H1 (cell line): ENCODE results near the gene NDUFB2. TPM values are rescaled to one million over a fixed set of nuclear protein-coding genes. Genes with fewer than 3 reads are reported as not detected.

Source experiments
- CTCF ChIA-PET: fragments of 300-600 bp; sonication (Branson Sonifier 250); formaldehyde crosslinking; loops from one replicate; lab custom pipeline; 2021; ENCODE audit not compliant: partially characterized antibody; lab: Charles Lee
- POLR2A ChIA-PET: fragments of 300-600 bp; sonication (Branson Sonifier 250); formaldehyde crosslinking; loops from one replicate; lab custom pipeline; 2021; ENCODE audit warnings: inconsistent platforms; ENCODE audit not compliant: partially characterized antibody; lab: Charles Lee
- DNase-seq, 2 experiments: peaks; one replicate each; pipeline versions ENCODE4 v3.0.0 to v3.0.0-alpha.2; 2010 to 2022; ENCODE audit warnings: low spot score in 2 of 2, low read depth in 1 of 2, mixed read lengths in 1 of 2
- FAIRE-seq: peaks from 2 replicates; lab custom pipeline; 2011; peaks lifted over from hg19 to GRCh38; lab: Jason Lieb, UNC
- H2AFZ ChIP-seq: 2 replicates; pipeline ENCODE4 v1.8.1; 2012; ENCODE audit warnings: low read length, inconsistent platforms
- H2AK5ac ChIP-seq: 2 replicates; pipeline ENCODE4 v1.6.1; 2013; ENCODE audit warnings: low read depth, low read length
- H2BK120ac ChIP-seq: replicated peaks from 2 replicates; pipeline ENCODE3; 2013; ENCODE audit warnings: low read depth, low read length, inconsistent platforms
- H2BK12ac ChIP-seq: 2 replicates; pipeline ENCODE4 v1.6.1; 2013; ENCODE audit warnings: low read depth, low read length
- H2BK15ac ChIP-seq: 2 replicates; pipeline ENCODE4 v1.6.1; 2013; ENCODE audit warnings: low read length
- H2BK20ac ChIP-seq: 2 replicates; pipeline ENCODE4 v1.6.1; 2013; ENCODE audit warnings: low read length
- H2BK5ac ChIP-seq: 2 replicates; pipeline ENCODE4 v1.6.1; 2013; ENCODE audit warnings: low read depth, low read length
- H3K14ac ChIP-seq: 2 replicates; pipeline ENCODE4 v1.6.1; 2013; ENCODE audit warnings: inconsistent platforms; ENCODE audit not compliant: insufficient read length
- H3K18ac ChIP-seq: 2 replicates; pipeline ENCODE4 v1.6.1; 2013; ENCODE audit warnings: low read length; ENCODE audit errors: extremely low read depth
- H3K23ac ChIP-seq: 2 replicates; pipeline ENCODE4 v1.6.1; 2013; ENCODE audit warnings: inconsistent platforms; ENCODE audit not compliant: insufficient read length
- H3K23me2 ChIP-seq: 2 replicates; pipeline ENCODE4 v1.6.1; 2013; ENCODE audit warnings: low read depth, low read length
- H3K27ac ChIP-seq: 2 replicates; pipeline ENCODE4 v1.6.1; 2011; ENCODE audit warnings: low read depth, low read length, inconsistent platforms
- H3K27me3 ChIP-seq, 4 experiments: replicated peaks in 1 of 4; 1 replicate in 1 of 4; 2 replicates in 3 of 4; pipeline versions ENCODE4 v1.6.1 to v1.8.1; 2011 to 2013; ENCODE audit warnings: low read length in 3 of 4, mild to moderate bottlenecking in 3 of 4, inconsistent platforms in 2 of 4, mixed read lengths in 2 of 4, moderate library complexity in 1 of 4; ENCODE audit not compliant: control insufficient read depth in 3 of 4, insufficient read depth in 3 of 4; ENCODE audit errors: extremely low read depth in 1 of 4
- H3K36me3 ChIP-seq, 4 experiments: 2 replicates each; pipeline versions ENCODE4 v1.6.1 to v1.8.1; 2011 to 2013; ENCODE audit warnings: mild to moderate bottlenecking in 4 of 4, low read length in 3 of 4, moderate library complexity in 2 of 4, control low read depth in 1 of 4, inconsistent platforms in 1 of 4; ENCODE audit not compliant: insufficient read depth in 4 of 4, control insufficient read depth in 2 of 4
- H3K4ac ChIP-seq: replicated peaks from 2 replicates; pipeline ENCODE3; 2013; ENCODE audit warnings: low read length, low read depth, mixed read lengths, inconsistent platforms; ENCODE audit not compliant: insufficient read length
- H3K4me1 ChIP-seq, 4 experiments: replicated peaks in 1 of 4; 1 replicate in 1 of 4; 2 replicates in 3 of 4; pipeline versions ENCODE4 v1.6.1 to v1.8.1; 2011 to 2013; ENCODE audit warnings: low read length in 3 of 4, inconsistent platforms in 2 of 4, mixed read lengths in 1 of 4; ENCODE audit not compliant: insufficient read depth in 4 of 4, control insufficient read depth in 3 of 4
- H3K4me2 ChIP-seq, 2 experiments: 2 replicates each; pipeline versions ENCODE4 v1.6.1 to v1.8.1; 2011 to 2013; ENCODE audit warnings: low read depth in 2 of 2, low read length in 2 of 2, control low read depth in 1 of 2, inconsistent platforms in 1 of 2, mild to moderate bottlenecking in 1 of 2; ENCODE audit not compliant: insufficient read depth in 1 of 2
- H3K4me3 ChIP-seq, 4 experiments: fragments of 200-600, 300-600 bp in 1 of 4; sonication (generic), shearing (Covaris generic), sonication (Bioruptor Twin) in 1 of 4; 2 replicates each; pipeline versions ENCODE4 v1.5.1 to v1.8.1; 2011 to 2016; ENCODE audit warnings: low read length in 4 of 4, low read depth in 3 of 4, control low read depth in 2 of 4, inconsistent platforms in 2 of 4, mild to moderate bottlenecking in 2 of 4, mixed read lengths in 1 of 4, moderate library complexity in 1 of 4; ENCODE audit not compliant: insufficient read depth in 2 of 4; ENCODE audit errors: extremely low read depth in 1 of 4
- H3K56ac ChIP-seq: replicated peaks from 2 replicates; pipeline ENCODE3; 2013; ENCODE audit warnings: low read depth, mild to moderate bottlenecking, mixed read lengths, low read length, inconsistent platforms; ENCODE audit not compliant: insufficient read length
- H3K79me1 ChIP-seq: 2 replicates; pipeline ENCODE4 v1.6.1; 2013; ENCODE audit warnings: low read depth, low read length, control low read depth
- H3K79me2 ChIP-seq, 2 experiments: 2 replicates each; pipeline versions ENCODE4 v1.6.1 to v1.8.1; 2012 to 2013; ENCODE audit warnings: low read length in 2 of 2, mild to moderate bottlenecking in 2 of 2, inconsistent platforms in 1 of 2; ENCODE audit not compliant: insufficient read depth in 2 of 2, control insufficient read depth in 1 of 2
- H3K9ac ChIP-seq, 4 experiments: replicated peaks in 1 of 4; 1 replicate in 1 of 4; 2 replicates in 3 of 4; pipeline versions ENCODE4 v1.6.1 to v1.8.1; 2011 to 2013; ENCODE audit warnings: low read depth in 3 of 4, low read length in 3 of 4, control low read depth in 2 of 4, mild to moderate bottlenecking in 2 of 4, moderate library complexity in 2 of 4, inconsistent platforms in 1 of 4; ENCODE audit errors: extremely low read depth in 1 of 4
- H3K9me3 ChIP-seq, 2 experiments: 2 replicates each; pipeline versions ENCODE4 v1.6.1 to v1.8.1; 2012 to 2013; ENCODE audit warnings: mild to moderate bottlenecking in 2 of 2, moderate library complexity in 2 of 2, control low read depth in 1 of 2, inconsistent platforms in 1 of 2, low read depth in 1 of 2, low read length in 1 of 2, mixed read lengths in 1 of 2; ENCODE audit not compliant: insufficient read depth in 2 of 2
- H4K20me1 ChIP-seq, 2 experiments: replicated peaks in 1 of 2; 2 replicates each; pipeline versions ENCODE3 to v1.8.1; 2011 to 2013; ENCODE audit warnings: inconsistent platforms in 2 of 2, low read length in 2 of 2, mild to moderate bottlenecking in 1 of 2; ENCODE audit not compliant: insufficient read depth in 2 of 2, control insufficient read depth in 1 of 2
- H4K5ac ChIP-seq: 2 replicates; pipeline ENCODE4 v1.6.1; 2013; ENCODE audit warnings: low read length, low read depth, mixed read lengths, inconsistent platforms; ENCODE audit not compliant: insufficient read length
- H4K8ac ChIP-seq: 2 replicates; pipeline ENCODE4 v1.8.0; 2013; ENCODE audit warnings: mild to moderate bottlenecking, moderate library complexity, low read length, inconsistent platforms; ENCODE audit not compliant: insufficient read depth; ENCODE audit errors: extremely low read depth
- H4K91ac ChIP-seq: replicated peaks from 2 replicates; pipeline ENCODE3; 2013; ENCODE audit warnings: low read length, mixed read lengths, inconsistent platforms; ENCODE audit not compliant: insufficient read length
- ATF3 ChIP-seq: IDR thresholded peaks from 2 replicates; pipeline ENCODE4 v1.6.1; 2011; ENCODE audit warnings: low read depth, mild to moderate bottlenecking, low read length; ENCODE audit not compliant: insufficient read depth
- CBX8 ChIP-seq: fragments of 300-800, 300-1000 bp; sonication (generic); IDR thresholded peaks from 2 replicates; pipeline ENCODE4 v1.7.1; 2016; ENCODE audit warnings: low read depth, low read length, borderline replicate concordance
- CHD2 ChIP-seq: IDR thresholded peaks from 2 replicates; pipeline ENCODE4 v1.6.1; 2012; ENCODE audit warnings: low read length, improper control_type of control experiment
- EP300 ChIP-seq, 2 experiments: IDR thresholded peaks; 1 replicate in 1 of 2; 2 replicates in 1 of 2; pipeline ENCODE4 v1.6.1; 2011 to 2012; ENCODE audit warnings: low read depth in 2 of 2, low read length in 2 of 2, mild to moderate bottlenecking in 2 of 2, borderline replicate concordance in 1 of 2, inconsistent platforms in 1 of 2, moderate library complexity in 1 of 2
- GTF2F1 ChIP-seq: IDR thresholded peaks from 2 replicates; pipeline ENCODE4 v1.6.1; 2012; ENCODE audit warnings: low read depth, low read length, improper control_type of control experiment, borderline replicate concordance
- MAFK ChIP-seq: IDR thresholded peaks from 2 replicates; pipeline ENCODE4 v1.6.1; 2012; ENCODE audit warnings: low read depth, mild to moderate bottlenecking, improper control_type of control experiment, low read length
- NRF1 ChIP-seq: IDR thresholded peaks from 2 replicates; pipeline ENCODE4 v1.6.1; 2011; ENCODE audit warnings: mild to moderate bottlenecking, low read depth, low read length, improper control_type of control experiment
- POLR2A ChIP-seq, 2 experiments: IDR thresholded peaks; 1 replicate in 1 of 2; 2 replicates in 1 of 2; pipeline ENCODE4 v1.6.1; 2011; ENCODE audit warnings: low read depth in 2 of 2, low read length in 2 of 2, mild to moderate bottlenecking in 2 of 2; ENCODE audit errors: control extremely low read depth in 1 of 2
- POU5F1 ChIP-seq: IDR thresholded peaks from 2 replicates; pipeline ENCODE4 v1.6.1; 2011; ENCODE audit warnings: low read depth, mild to moderate bottlenecking, low read length, moderate library complexity
- RBBP5 ChIP-seq: IDR thresholded peaks from 2 replicates; pipeline ENCODE4 v1.7.1; 2012; ENCODE audit warnings: low read depth, mild to moderate bottlenecking, inconsistent platforms, low read length, moderate library complexity, borderline replicate concordance
- RFX5 ChIP-seq: IDR thresholded peaks from 2 replicates; pipeline ENCODE4 v1.6.1; 2011; ENCODE audit warnings: low read depth, low read length, improper control_type of control experiment, borderline replicate concordance
- SIRT6 ChIP-seq: IDR thresholded peaks from one replicate; pipeline ENCODE4 v1.7.1; 2012; ENCODE audit warnings: low read length, inconsistent platforms
- SP1 ChIP-seq: IDR thresholded peaks from 2 replicates; pipeline ENCODE4 v1.6.1; 2011; ENCODE audit warnings: low read depth, low read length
- SP2 ChIP-seq: IDR thresholded peaks from 2 replicates; pipeline ENCODE4 v1.6.1; 2012; ENCODE audit warnings: mild to moderate bottlenecking, low read length, inconsistent platforms
- TBP ChIP-seq: IDR thresholded peaks from 2 replicates; pipeline ENCODE4 v1.6.1; 2011; ENCODE audit warnings: low read depth, low read length, improper control_type of control experiment
- YY1 ChIP-seq: IDR thresholded peaks from 2 replicates; pipeline ENCODE4 v1.6.1; 2011; ENCODE audit warnings: low read depth, mild to moderate bottlenecking, low read length
- polyA plus RNA-seq, 7 experiments: library from polyadenylated mRNA; depleted of rRNA in 3 of 7; stranded (reverse) in 5 of 7; unstranded in 2 of 7; fragments of >200 nt in 5 of 7; fragments of 200-250 nt in 2 of 7; gene quantifications; 1 replicate in 5 of 7; 2 replicates in 1 of 7; 4 replicates in 1 of 7; pipeline versions ENCODE4 v1.2.1 to v1.2.3, GENCODE V29; 2011 to 2013; ENCODE audit warnings: missing spikeins in 2 of 7, mixed read lengths in 2 of 7
- total RNA-seq: library from RNA; stranded (reverse); fragmentation: NEBNext Ultra II Directional; extraction: Animal tissue kit (Norgen Biotek cat#: 25700); gene quantifications from 2 replicates; pipeline ENCODE4 v1.2.1, GENCODE V29; 2021

Gene NDUFB2
- total and polyA plus RNA-seq, 2 of the 8 experiments (the other 6 are each of a cell fraction or from before 2014, with no cell fraction given) = 168 to 881 TPM

GRCh38 chr7:140738280-140738679 is 41.8 kb downstream of the NDUFB2 start:
- Histone ChIP-seq H3K79me1 (no peaks in the 10 kb centered on the region), H3K4ac (no peak overlapping the region), H2BK20ac (no peak overlapping the region), H3K4me2 (no peak overlapping the region), H4K8ac (no peak overlapping the region), H4K91ac (no peak overlapping the region), H3K4me1 (no peaks in the 10 kb centered on the region), H3K79me2 (no peaks in the 10 kb centered on the region), H4K20me1 (no peaks in the 10 kb centered on the region), H2BK12ac (no peak overlapping the region), H2AK5ac (no peak overlapping the region), H3K27me3 (no peaks in the 10 kb centered on the region), H3K4me3 (no peak overlapping the region), H3K18ac (no peak overlapping the region), H3K9ac (no peak overlapping the region), H2AFZ (no peak overlapping the region), H2BK120ac (no peak overlapping the region), H3K9me3 (no peaks in the 10 kb centered on the region), H4K5ac (no peak overlapping the region), H3K23ac (no peak overlapping the region), H2BK15ac (no peak overlapping the region), H3K27ac (no peak overlapping the region), H3K36me3 (peaks cover 0 to 12% (median 1%) of the 10 kb centered on the region in 4 experiments; a peak in 4 of 8 replicates), H3K23me2 (no peaks in the 10 kb centered on the region), H3K56ac (no peak overlapping the region), H2BK5ac (no peak overlapping the region), H3K14ac (no peak overlapping the region)
- DNase-seq (no peak), FAIRE-seq (no peak)
- ChIA-PET CTCF (interaction anchor here (0.8 to 1.3 kb wide), 6 partner anchors 12 to 208 kb away, joined by 3 to 5 read pairs (median 4); no protein-coding TSS in a partner anchor), POLR2A (no interaction called here)
- TF ChIP-seq EP300 (IDR thresholded peaks at IDR 0.05; ENCODE audit: borderline replicate concordance in 1 of 2, low read depth in 2 of 2, low read length in 2 of 2) (no peak), SP1 (no peak), RBBP5 (no peak), YY1 (no peak), NRF1 (no peak), CBX8 (no peak), ATF3 (no peak), MAFK (no peak), TBP (no peak), SIRT6 (no peak), CHD2 (no peak), GTF2F1 (no peak), POLR2A (IDR thresholded peaks at IDR 0.05; ENCODE audit: control extremely low read depth in 1 of 2, low read depth in 2 of 2, low read length in 2 of 2) (no peak), RFX5 (no peak), SP2 (no peak), POU5F1 (no peak)
